NCI-H1436 (cell line): ENCODE results near the gene NAA50.

Source experiments
- DNase-seq: peaks from one replicate; lab custom pipeline; 2025; lab: John Stamatoyannopoulos, UW

NAA50 gene

GRCh38 chr3:113745756-113746547, at the start of gene NAA50:
Gene NAA50 (minus strand): TSS chr3:113746249. CDS start chr3:113745949, 300 bp downstream.
- peak; percentile 89 for DNase-seq

- DNase-seq, result no peak
These were observed 49.6 kb upstream of the NAA50 start for GRCh38 chr3:113795693-113796092.

- DNase-seq, result no peak
These were observed 48.5 kb upstream of the NAA50 start for GRCh38 chr3:113794526-113794925.

DNA sequence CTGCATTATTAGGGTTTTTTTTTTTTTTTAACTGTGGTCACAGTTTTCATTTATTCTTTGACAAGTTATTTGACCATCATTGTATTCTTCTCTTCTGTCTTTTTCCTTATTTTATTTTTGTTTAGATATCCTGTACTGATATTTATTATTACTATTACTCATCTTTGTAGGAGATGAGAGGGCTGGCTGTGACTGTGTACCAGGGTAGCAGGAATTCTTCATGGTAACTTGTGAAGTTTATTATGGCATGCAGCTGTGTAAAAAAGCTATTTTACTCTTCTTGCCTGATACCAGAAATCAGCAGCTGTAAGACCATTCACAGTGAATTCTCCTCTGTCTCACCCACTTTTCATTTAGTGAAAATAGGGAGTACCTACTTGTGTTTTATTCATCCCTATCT, 45.3 kb upstream of the NAA50 start:
- no peak for DNase-seq

- no peak for DNase-seq
These were observed 37.9 kb upstream of the NAA50 start for GRCh38 chr3:113783980-113784379.

DNA sequence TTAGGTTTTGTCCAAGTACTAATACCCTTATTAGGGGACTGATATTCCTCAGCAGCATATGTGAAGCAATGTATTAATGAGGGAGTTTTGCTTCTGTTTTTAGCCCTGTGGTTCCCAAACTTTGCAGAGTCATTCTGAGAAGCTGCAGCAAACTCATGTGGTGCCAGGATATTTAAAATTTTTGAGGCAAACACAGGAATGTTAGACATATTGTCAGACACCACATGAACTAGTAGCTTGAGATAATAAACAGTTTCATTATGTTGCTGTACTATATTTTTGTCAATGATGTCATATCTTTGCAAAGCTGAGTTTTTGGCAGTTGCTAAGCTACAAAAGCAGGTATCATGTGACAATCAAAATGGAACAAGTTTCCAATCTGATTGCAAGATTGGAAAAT, 37.4 kb upstream of the NAA50 start:
- no peak for DNase-seq

DNA sequence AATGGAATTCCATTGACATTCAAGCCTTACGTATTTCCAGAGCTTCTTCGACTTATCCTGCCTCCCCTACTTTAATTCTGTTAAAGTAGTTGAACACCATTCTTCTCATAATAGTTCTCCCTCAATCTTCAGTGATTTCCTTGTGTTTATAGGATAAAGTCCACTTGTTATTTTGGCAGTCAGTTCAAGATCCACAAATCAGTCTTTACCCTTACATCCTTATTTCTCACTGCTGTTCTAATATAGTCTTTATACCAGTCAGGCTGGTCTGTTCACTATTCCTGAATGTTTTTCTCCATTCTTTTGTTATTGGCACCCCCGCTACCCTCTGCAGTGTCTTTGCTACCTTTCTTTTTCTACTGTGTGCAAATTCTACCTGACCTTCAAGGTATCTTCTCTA, 30.5 kb upstream of the NAA50 start:
- no peak for DNase-seq

GRCh38 chr3:113775516-113775915, 29.5 kb upstream of the NAA50 start:
- no peak for DNase-seq

DNA sequence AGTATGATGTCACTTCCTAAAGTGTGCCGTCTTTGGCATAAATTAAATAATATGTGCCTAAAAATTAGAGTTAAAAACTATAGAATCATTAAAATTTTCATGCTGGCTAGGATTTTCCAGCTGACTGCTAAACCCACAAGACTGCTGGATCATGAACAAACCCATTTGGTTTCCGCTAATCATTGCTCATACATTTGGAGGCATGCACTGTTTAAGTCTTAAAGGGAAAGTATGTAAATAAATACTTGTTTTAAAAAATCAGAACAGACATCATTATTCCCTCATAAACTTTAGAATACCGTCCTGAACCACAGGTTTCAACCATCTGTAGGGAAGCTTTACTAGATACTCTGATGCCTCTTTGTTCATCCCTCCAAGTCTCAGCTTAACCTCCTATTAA, 27.3 kb upstream of the NAA50 start:
- DNase-seq, result no peak

DNA sequence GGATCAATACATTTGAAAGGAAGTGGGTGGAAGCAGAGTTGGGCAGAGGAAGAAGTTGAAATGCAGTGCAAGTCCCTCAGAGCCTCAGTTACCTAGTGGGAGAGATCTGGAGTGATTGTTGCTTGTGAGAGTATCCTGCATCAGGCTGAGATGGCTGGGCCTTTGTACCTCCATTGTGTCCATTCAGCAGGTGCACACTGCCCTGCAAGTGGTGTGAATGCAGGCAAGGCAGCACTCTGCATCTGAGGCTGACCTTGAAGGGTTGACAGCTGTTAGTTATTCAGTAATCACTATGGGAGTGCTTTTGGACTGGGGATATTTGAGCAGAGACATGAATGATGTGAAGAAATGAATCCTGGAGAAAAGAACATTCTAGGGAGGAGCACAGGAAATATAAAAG, 25.9 kb upstream of the NAA50 start:
- DNase-seq, result no peak

DNA sequence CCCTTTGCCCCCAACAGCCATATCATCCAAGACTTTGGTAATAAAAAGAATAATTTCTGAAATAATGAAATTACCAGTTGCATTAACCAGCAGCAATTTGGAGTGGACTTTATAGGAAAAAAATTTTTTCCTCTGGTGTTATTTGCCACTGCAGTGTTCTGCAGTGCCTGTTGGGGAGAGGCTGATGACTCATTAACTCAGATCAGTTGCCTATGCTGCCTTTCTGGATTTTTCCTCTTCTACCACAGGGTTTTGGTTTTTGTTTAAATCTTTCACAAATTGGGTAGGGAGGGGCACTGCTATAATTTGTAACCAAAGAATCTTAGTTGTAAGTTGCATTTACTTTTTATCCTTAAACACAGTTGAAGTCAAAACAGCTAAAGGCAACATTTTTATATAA, 23.5 kb upstream of the NAA50 start:
- no peak for DNase-seq

DNA sequence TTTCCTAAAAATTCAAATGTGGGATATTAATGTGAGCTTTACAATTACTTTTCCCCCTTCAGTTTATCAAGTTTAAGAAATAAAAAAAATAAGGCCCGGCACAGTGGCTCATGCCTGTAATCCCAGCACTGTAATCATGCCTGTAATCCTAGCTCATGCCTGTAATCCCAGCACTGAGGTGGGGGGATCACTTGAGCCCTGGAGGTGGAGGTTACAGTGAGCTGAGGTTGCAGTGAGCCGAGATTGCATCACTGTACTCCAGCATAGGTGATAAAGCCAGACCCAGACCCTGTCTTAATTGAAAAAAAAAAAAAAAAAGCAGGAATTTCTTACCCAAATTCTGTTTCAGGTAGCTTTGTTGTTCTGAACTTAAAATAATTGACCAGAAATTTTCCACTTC, 18.6 kb upstream of the NAA50 start:
- DNase-seq, result no peak

- no peak for DNase-seq
These were observed 12.5 kb upstream of the NAA50 start for GRCh38 chr3:113758389-113759024.

- DNase-seq, result no peak
These were observed 8.6 kb upstream of the NAA50 start for GRCh38 chr3:113754494-113755159.

DNA sequence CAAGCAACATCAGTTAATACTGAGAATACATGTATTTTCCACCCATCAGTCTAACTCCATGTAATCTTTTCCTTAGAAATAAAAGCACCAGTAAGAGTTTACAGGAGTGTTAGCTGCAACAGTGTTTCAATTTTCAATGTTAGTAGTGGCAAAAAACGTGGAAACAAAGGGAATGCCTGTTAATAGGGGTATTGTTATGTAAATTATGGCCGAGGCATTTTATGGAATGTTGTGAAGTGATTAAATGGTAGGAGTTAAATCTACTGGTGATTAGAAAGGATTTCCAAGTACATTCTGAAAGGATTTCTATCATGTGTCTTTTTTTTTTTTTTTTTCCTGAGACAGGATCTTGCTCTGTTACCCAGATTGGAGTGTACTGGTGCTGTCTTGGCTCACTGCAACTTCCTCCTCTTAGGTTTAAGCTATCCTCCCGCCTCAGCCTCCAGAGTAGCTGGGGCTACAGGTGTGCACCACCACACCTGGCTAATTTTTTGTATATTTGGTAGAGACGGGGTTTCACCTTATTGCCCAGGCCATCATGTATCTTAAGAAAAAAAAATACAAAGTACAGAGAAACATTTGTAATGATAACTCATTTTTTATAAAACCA, 7.4 kb upstream of the NAA50 start:
- DNase-seq, result no peak

DNA sequence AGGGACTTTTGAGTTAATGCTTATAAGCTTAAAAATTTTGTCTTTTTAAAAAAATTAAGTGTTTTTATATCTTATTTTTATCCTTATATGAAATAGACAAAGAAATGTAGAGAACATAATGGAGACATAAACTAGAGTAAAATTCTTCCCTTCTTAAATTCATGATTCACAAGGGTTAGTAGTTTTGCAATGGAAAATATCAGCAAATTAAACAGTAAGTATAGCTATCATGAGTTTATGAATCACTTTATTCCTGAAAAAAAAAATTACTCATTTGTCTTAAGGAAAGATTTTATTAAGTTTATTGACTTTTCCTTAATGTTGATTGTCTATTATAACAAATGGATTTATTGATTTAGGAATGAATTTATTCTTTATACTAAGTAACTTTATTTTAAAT, 5.1 kb upstream of the NAA50 start:
- DNase-seq, result no peak

DNA sequence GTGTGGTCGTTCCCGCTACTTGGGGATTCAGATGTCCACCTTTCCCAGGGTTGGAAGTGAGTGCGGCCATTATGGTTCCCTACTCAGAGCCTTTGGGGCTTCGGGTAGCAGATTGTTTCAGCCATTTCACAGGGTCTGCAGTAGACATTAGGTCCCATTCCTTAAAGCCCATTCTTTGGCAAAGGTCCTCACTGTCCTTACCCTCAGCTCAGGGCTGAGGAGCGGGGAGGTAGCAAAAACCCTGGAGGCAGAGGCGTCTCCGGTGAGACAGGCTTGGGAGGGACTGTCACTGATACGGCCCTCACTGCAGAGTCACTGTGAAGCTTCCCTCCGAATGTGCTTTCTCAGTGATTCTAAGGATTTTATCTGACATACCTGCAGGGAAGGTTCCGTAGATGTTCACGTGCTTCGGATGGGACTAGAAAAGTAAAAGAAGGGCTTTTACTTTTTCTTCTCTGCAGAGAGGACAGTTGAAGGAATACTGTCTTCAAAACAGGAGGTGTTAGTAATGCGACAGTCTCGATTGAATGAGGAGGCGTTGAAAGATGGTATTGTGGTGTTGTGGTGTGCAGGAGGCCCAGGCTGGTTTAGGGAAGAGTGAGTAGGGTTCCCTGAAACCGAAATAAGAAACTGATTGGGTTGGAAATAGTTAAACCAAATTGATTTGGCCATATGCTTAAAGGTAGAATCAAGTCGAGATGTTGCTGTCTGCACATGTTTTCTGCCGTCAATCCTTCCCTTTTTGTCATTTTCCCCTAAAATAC, 1.4 kb upstream of the NAA50 start:
- no peak for DNase-seq

DNA sequence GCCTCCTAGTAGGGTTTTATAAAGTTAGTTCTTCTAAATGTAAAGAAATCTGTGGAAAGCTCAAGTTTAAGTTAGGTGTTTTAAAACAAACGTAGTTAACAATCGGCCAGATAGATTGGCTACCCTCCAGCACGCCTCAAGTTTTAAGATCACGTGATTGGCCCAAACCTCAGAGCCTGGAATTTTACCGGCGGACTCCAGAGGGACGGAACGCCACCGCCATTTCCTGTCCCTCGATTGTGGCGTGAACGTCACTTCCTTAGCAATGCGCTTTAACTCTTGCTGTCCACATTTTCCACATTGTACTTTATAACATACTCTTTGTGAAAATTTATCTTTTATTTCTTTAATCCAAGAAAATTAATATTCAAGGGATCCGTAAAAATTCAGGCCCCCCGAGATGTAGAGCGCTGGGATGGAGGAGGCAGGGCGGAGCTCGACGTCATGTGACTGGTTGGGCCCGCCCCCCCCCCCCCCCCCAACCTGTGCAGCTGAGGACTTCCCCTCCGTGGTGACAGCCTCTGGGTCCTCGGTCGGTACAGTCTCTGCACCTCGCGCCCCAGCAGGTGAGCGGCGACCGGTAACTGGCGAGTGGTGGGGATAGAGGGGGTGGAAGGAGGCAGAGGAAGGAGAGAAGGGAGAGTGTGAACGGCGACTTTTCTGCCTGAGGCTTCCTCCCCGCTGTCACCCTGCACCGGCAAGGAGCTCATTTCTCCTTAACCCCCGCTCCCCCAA, 666 bp upstream of the NAA50 start, which contains the start of gene ATP6V1A:
Gene ATP6V1A (plus strand): TSS at position 488 of the 735 bp plus-strand sequence. CDS start 31,719 bp downstream, outside the sequence.
- DNase-seq, result peak; percentile 97

- DNase-seq, result peak; percentile 76
These were observed 901 bp downstream of the NAA50 start for GRCh38 chr3:113744941-113745755.

- DNase-seq, result no peak
These were observed 2.9 kb downstream of the NAA50 start for GRCh38 chr3:113743006-113743630.
